GM19023 (cell line): ENCODE results near the gene NDUFA13.

Experiments
- ATAC-seq: cut with Tn5 transposase; IDR thresholded peaks from one replicate; pipeline ENCODE4 v1.9.1; 2021; ENCODE audit warnings: mild to moderate bottlenecking, moderate library complexity; ENCODE audit not compliant: unreplicated experiment

The NDUFA13 gene

GRCh38 chr19:19531951-19532805 is 16.2 kb downstream of the NDUFA13 start:
- no peak for ATAC-seq

- no peak for ATAC-seq
These were observed 17.0 kb downstream of the NDUFA13 start for GRCh38 chr19:19532806-19533701.

- no peak for ATAC-seq
These were observed 17.8 kb downstream of the NDUFA13 start for GRCh38 chr19:19533841-19534240.

- no peak for ATAC-seq
These were observed 18.7 kb downstream of the NDUFA13 start for GRCh38 chr19:19534556-19535265.

GRCh38 chr19:19535311-19536191 is 19.5 kb downstream of the NDUFA13 start:
- ATAC-seq = no peak

GRCh38 chr19:19537075-19538048 is 21.3 kb downstream of the NDUFA13 start:
- ATAC-seq = no peak

- no peak for ATAC-seq
These were observed 22.2 kb downstream of the NDUFA13 start, which contains the start of gene CILP2 for GRCh38 chr19:19538061-19538784. Gene CILP2 (plus strand): TSS chr19:19538265. CDS start chr19:19538350, 85 bp downstream.

GRCh38 chr19:19538785-19539166 is 22.8 kb downstream of the NDUFA13 start:
- ATAC-seq = no peak

- ATAC-seq = no peak
These were observed 23.7 kb downstream of the NDUFA13 start for GRCh38 chr19:19539698-19540063.

GRCh38 chr19:19540064-19540714 is 24.2 kb downstream of the NDUFA13 start:
- no peak for ATAC-seq

GRCh38 chr19:19540715-19541515 is 24.9 kb downstream of the NDUFA13 start:
- ATAC-seq = peak; percentile 51

- no peak for ATAC-seq
These were observed 25.6 kb downstream of the NDUFA13 start for GRCh38 chr19:19541616-19542015.

GRCh38 chr19:19542507-19542906 is 26.5 kb downstream of the NDUFA13 start:
- ATAC-seq = no peak

GRCh38 chr19:19543101-19543500 is 27.1 kb downstream of the NDUFA13 start:
- ATAC-seq = no peak

- no peak for ATAC-seq
These were observed 27.6 kb downstream of the NDUFA13 start for GRCh38 chr19:19543640-19544039.

- ATAC-seq = no peak
These were observed 28.4 kb downstream of the NDUFA13 start for GRCh38 chr19:19544257-19544953.
